ENCODE results near the gene GPC6.

DNA sequence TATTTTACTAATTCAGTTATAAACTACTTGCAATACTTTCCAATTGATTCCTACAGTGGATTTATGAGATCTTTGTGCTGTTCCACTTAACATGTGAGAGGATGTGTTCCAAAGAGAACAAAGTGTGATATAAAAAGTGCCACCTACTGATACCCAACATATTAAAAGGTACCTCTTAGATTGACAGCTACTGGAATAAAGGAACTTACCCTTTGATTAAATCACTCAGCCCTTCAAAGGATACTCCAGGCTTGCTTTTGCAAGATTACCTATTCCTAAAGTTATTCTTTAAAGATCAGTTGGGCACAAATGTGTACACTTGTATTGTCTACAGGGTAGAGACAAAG lies 1187.0 kb downstream of the GPC6 start:
- TF ChIP-seq ELF4 (IDR thresholded peaks at IDR 0.05) (no peak), ZNF384 (IDR thresholded peaks at IDR 0.05) (no peak), BHLHE40 (IDR thresholded peaks at IDR 0.05; ENCODE audit: borderline replicate concordance) (no peak), FOXA1 (IDR thresholded peaks at IDR 0.05) (no peak), SP1 (IDR thresholded peaks at IDR 0.05) (no peak), FOXM1 (IDR thresholded peaks at IDR 0.05; ENCODE audit: borderline replicate concordance) (no peak), L3MBTL2 (conservative IDR thresholded peaks at IDR 0.05) (no peak), SUZ12 (IDR thresholded peaks at IDR 0.05) (no peak)
